Testis (tissue), 2 donors: ENCODE measurements around the gene CRIP1.

Experiments used
- CTCF ChIP-seq, 3 experiments: fragments of 450-650 bp in 2 of 3; fragments of 200-600 bp in 1 of 3; sonication (generic) in 1 of 3; IDR thresholded peaks; one replicate each; pipeline ENCODE4 v1.5.1; 2016 to 2019; ENCODE audit warnings: antibody characterized with exemption in 3 of 3, mild to moderate bottlenecking in 2 of 3, moderate library complexity in 1 of 3
- POLR2A ChIP-seq: fragments of 450-650 bp; IDR thresholded peaks from one replicate; pipeline ENCODE4 v1.6.1; 2017; ENCODE audit warnings: antibody characterized with exemption, mild to moderate bottlenecking, moderate library complexity

DNA sequence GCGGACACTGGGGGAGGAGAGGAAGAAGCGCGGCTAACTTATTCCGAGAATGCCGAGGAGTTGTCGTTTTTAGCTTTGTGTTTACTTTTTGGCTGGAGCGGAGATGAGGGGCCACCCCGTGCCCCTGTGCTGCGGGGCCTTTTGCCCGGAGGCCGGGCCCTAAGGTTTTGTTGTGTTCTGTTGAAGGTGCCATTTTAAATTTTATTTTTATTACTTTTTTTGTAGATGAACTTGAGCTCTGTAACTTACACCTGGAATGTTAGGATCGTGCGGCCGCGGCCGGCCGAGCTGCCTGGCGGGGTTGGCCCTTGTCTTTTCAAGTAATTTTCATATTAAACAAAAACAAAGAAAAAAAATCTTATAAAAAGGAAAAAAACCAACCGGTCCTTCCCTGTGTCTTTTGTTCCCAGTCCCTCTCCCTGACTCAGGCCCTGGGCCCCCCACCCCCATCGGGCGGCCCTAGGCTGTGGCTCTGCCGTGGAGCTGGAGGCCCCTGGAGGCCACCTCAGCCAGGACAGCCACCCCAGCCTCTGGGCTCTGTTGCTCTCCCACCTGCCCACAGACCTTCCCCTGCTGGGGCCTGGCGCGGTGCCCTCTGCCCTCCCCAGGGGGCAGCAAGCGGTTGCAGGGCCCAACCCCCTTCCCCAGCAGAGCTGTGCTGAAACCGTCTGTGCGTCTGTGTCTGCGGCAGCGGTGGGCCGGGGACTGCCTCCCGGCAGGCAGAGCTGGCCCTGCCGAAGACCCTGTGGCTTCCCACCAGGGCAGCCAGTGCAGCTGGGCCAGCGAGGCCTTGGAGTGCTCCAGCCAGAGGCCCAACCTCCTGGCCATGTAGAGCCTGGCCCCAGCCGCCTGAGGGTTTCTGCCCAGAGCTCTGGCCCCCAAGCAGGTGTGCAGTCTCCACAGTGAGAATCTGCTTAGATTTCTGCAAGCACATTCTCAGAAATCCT, 16.1 kb upstream of the CRIP1 start:
- TF ChIP-seq CTCF (IDR thresholded peaks at IDR 0.05) (no peak), POLR2A (no peak)
